Peyer's patch (tissue), 4 donors: ENCODE results near the gene NOP53.
"Not testable (repeated sequence)": the region's sequence is repeated elsewhere in the genome, so short reads cannot be mapped to it uniquely, and the experiment has no call there.

Experiments
- CTCF ChIP-seq, 6 experiments: fragments of 450-650 bp in 4 of 6; fragments of 200-600 bp in 2 of 6; sonication (generic) in 1 of 6; IDR thresholded peaks; one replicate each; pipeline ENCODE4 v1.5.1; 2017 to 2019; ENCODE audit warnings: antibody characterized with exemption in 6 of 6, mild to moderate bottlenecking in 3 of 6, moderate library complexity in 1 of 6
- POLR2A ChIP-seq, 2 donors: fragments of 450-650 bp; IDR thresholded peaks; one replicate each; pipeline ENCODE4 v1.5.1; 2017; ENCODE audit warnings: antibody characterized with exemption in 2 of 2, mild to moderate bottlenecking in 2 of 2, moderate library complexity in 2 of 2

GRCh38 chr19:47777245-47778048 is 32.1 kb downstream of the NOP53 start:
- TF ChIP-seq CTCF (IDR thresholded peaks at IDR 0.05), result not testable (repeated sequence)
- TF ChIP-seq POLR2A (IDR thresholded peaks at IDR 0.05), result peak; percentile 42 to 60
